Cardiac fibroblast (primary cell): ENCODE results near the gene DKKL1.

ENCODE experiments used
- DNase-seq, 2 donors: peaks; one replicate each; pipeline versions ENCODE4 v3.0.0 to v3.0.0-alpha.2; 2010; ENCODE audit warnings: low read depth in 2 of 2
- H3K4me3 ChIP-seq, 2 donors: replicated peaks in 1 of 2; 1 replicate in 1 of 2; 2 replicates in 1 of 2; pipeline ENCODE4 v1.5.1; 2011; ENCODE audit warnings: low read depth in 2 of 2, low read length in 2 of 2, mild to moderate bottlenecking in 2 of 2, moderate library complexity in 1 of 2
- TF ChIP-seq, protein P1 (sequence below): IDR thresholded peaks from one replicate; pipeline ENCODE4 v1.5.1; 2011; ENCODE audit warnings: low read depth, mild to moderate bottlenecking, low read length, inconsistent platforms

The DKKL1 gene

DNA sequence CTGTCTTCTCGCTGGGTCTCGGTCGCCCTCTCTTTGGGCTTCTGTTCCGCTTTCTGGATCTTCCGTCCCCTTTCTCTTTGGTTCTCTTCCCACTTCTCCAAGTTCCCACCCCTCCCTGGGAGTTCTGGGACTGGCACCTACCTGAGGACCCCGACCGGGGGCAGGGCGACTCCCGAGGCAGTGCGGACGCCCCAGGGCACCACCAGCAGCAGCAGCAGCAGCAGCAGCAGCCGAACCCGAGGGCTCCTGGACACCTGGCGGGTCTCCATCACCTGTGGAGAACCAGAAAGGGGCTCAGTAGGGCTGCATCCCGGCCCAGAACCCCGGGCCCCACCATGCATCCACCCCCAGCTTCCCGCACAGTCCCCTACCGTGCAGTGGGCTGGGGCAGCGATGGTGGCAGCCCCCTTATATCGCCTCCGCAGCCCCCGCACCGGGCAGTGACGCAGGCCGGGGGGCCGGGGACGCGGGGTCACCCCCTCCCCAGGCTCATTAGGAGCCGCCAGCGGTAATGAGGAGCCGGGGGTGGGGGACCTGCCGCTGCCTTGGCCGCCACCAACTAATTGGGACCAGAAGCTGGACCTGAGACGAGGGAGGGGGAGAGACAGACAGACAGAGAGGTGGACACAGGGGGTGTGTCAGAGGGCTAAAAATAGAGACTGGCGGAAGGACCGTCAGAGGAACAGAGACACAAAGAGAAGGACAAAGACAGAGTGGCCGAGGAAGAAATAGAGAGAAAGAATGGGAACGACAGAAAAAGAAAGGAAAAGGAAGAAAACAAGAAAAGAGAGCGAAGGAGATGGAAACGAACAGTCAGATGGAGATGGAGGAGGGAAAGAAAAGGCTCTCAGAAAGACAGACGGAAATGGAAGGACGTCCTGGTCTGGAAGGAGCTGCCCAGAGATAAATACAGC is 59.7 kb downstream of the DKKL1 start, which contains the start of gene PTH2:
Gene PTH2 (minus strand): TSS at position 371 of the 914 bp plus-strand sequence. CDS start 102 bp downstream, at position 269.
- no peak within 1 kb of the TSS for H3K4me3 ChIP-seq
- DNase-seq: no peak
- TF ChIP-seq, protein P1, sequence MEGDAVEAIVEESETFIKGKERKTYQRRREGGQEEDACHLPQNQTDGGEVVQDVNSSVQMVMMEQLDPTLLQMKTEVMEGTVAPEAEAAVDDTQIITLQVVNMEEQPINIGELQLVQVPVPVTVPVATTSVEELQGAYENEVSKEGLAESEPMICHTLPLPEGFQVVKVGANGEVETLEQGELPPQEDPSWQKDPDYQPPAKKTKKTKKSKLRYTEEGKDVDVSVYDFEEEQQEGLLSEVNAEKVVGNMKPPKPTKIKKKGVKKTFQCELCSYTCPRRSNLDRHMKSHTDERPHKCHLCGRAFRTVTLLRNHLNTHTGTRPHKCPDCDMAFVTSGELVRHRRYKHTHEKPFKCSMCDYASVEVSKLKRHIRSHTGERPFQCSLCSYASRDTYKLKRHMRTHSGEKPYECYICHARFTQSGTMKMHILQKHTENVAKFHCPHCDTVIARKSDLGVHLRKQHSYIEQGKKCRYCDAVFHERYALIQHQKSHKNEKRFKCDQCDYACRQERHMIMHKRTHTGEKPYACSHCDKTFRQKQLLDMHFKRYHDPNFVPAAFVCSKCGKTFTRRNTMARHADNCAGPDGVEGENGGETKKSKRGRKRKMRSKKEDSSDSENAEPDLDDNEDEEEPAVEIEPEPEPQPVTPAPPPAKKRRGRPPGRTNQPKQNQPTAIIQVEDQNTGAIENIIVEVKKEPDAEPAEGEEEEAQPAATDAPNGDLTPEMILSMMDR: no peak

DNA sequence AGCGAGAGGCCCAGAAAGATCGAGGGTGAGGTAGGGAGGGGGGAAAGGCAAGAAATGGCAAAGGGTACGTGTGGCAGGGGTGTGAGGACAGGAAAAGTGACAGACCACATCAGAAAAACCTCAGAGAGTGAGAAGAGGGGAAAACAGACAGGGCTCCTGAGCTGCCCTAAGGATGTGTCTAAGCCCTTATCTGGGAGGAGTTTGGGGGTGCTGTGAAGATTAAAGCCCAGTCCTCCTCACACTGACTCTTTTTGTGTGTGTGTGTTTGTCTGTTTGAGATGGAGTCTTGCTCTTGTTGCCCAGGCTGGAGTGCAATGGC is 60.3 kb downstream of the DKKL1 start:
- no peak for DNase-seq
- TF ChIP-seq, protein P1: no peak
- no peak overlapping the region for H3K4me3 ChIP-seq
